Mesothelial cell of epicardium (in vitro differentiated cells): ENCODE data around the gene DBH. TPM values are rescaled to one million over a fixed set of nuclear protein-coding genes. Genes with fewer than 3 reads are reported as not detected.

Experiments used
- DNase-seq, 2 experiments: peaks; one replicate each; pipeline ENCODE4 v3.0.0; 2021; ENCODE audit warnings: low spot score in 2 of 2; ENCODE audit not compliant: unreplicated experiment in 2 of 2
- H3K27ac Mint-ChIP-seq: 2 replicates; pipeline ENCODE4 v1.8.0; 2021; ENCODE audit warnings: mixed read lengths
- H3K27me3 Mint-ChIP-seq: 2 replicates; pipeline ENCODE4 v1.8.0; 2021; ENCODE audit warnings: low read depth, mixed read lengths
- H3K36me3 Mint-ChIP-seq: 2 replicates; pipeline ENCODE4 v1.8.0; 2021; ENCODE audit warnings: mixed read lengths
- H3K4me1 Mint-ChIP-seq: 2 replicates; pipeline ENCODE4 v1.8.0; 2021; ENCODE audit warnings: mixed read lengths
- H3K4me3 Mint-ChIP-seq: 2 replicates; pipeline ENCODE4 v1.8.0; 2021; ENCODE audit warnings: mild to moderate bottlenecking, moderate library complexity, mixed read lengths
- H3K9me3 Mint-ChIP-seq: 2 replicates; pipeline ENCODE4 v1.8.0; 2021; ENCODE audit warnings: mixed read lengths
- CTCF ChIP-seq: fragments of 200-600 bp; sonication (generic); IDR thresholded peaks from one replicate; pipeline ENCODE4 v1.5.0; 2021; ENCODE audit warnings: antibody characterized with exemption; ENCODE audit not compliant: unreplicated experiment
- total RNA-seq: library from RNA; stranded (reverse); gene quantifications from 3 replicates; pipeline ENCODE4 v1.2.1, GENCODE V29; 2021

Gene DBH
- not detected in 3 replicates for total RNA-seq

- TF ChIP-seq CTCF: no peak
Observed at GRCh38 chr9:133635533-133636531, at the start of gene DBH. Gene DBH (plus strand): TSS chr9:133636363. CDS start chr9:133636372, 9 bp downstream.

GRCh38 chr9:133587051-133587450 is 49.1 kb upstream of the DBH start:
- H3K9me3 Mint-ChIP-seq: peaks cover 5% of the 10 kb centered on the region
- TF ChIP-seq CTCF: no peak
- no peak for DNase-seq
- H3K36me3 Mint-ChIP-seq: no peaks in the 10 kb centered on the region
- no peak overlapping the region for H3K4me3 Mint-ChIP-seq
- H3K27ac Mint-ChIP-seq: no peak overlapping the region
- peaks cover 25% of the 10 kb centered on the region for H3K4me1 Mint-ChIP-seq
- H3K27me3 Mint-ChIP-seq: peaks cover 3% of the 10 kb centered on the region

More at GRCh38 chr9:133635533-133636531, at the start of gene DBH:
- Mint-ChIP-seq H3K4me1 (peaks cover 18% of the 10 kb centered on the region), H3K36me3 (no peaks in the 10 kb centered on the region), H3K4me3 (no peak within 1 kb of the TSS), H3K9me3 (no peaks in the 10 kb centered on the region), H3K27ac (no peak within 1 kb of the TSS), H3K27me3 (peaks cover 21% of the 10 kb centered on the region)
- no peak for DNase-seq

- H3K4me3 Mint-ChIP-seq: no peak overlapping the region
- DNase-seq: no peak
- no peak for TF ChIP-seq CTCF
- no peak overlapping the region for H3K27ac Mint-ChIP-seq
- H3K27me3 Mint-ChIP-seq: peaks cover 3% of the 10 kb centered on the region
- H3K4me1 Mint-ChIP-seq: peaks cover 21% of the 10 kb centered on the region
- no peaks in the 10 kb centered on the region for H3K36me3 Mint-ChIP-seq
- H3K9me3 Mint-ChIP-seq: peaks cover 5% of the 10 kb centered on the region
Observed at GRCh38 chr9:133587466-133587865, 48.7 kb upstream of the DBH start.

GRCh38 chr9:133589454-133590227 is 46.5 kb upstream of the DBH start:
- no peak overlapping the region for H3K4me3 Mint-ChIP-seq
- peaks cover 5% of the 10 kb centered on the region for H3K9me3 Mint-ChIP-seq
- peaks cover 3% of the 10 kb centered on the region for H3K27me3 Mint-ChIP-seq
- H3K4me1 Mint-ChIP-seq: peaks cover 15% of the 10 kb centered on the region
- no peak overlapping the region for H3K27ac Mint-ChIP-seq
- no peaks in the 10 kb centered on the region for H3K36me3 Mint-ChIP-seq
- peak; percentile 71 for TF ChIP-seq CTCF
- no peak for DNase-seq

GRCh38 chr9:133590231-133590855 is 45.8 kb upstream of the DBH start:
- H3K4me3 Mint-ChIP-seq: no peak overlapping the region
- no peak overlapping the region for H3K27ac Mint-ChIP-seq
- H3K4me1 Mint-ChIP-seq: peaks cover 8% of the 10 kb centered on the region
- H3K27me3 Mint-ChIP-seq: peaks cover 3% of the 10 kb centered on the region
- no peak for TF ChIP-seq CTCF
- no peaks in the 10 kb centered on the region for H3K36me3 Mint-ChIP-seq
- H3K9me3 Mint-ChIP-seq: peaks cover 5% of the 10 kb centered on the region
- no peak for DNase-seq
